Hematopoietic multipotent progenitor cell treated with erythropoietin and hydrocortisone succinate and interleukin-3 and kit ligand, for 8 days (in vitro differentiated cells): Measurements from ENCODE around the gene LIN7B.

ENCODE experiments used
- DNase-seq: peaks from one replicate; pipeline ENCODE4 v3.0.0-alpha.2; 2015

LIN7B gene

GRCh38 chr19:49113762-49114629 lies at the start of gene LIN7B:
TSS of gene LIN7B (plus strand) at chr19:49114370. CDS start at chr19:49114405, 35 bp downstream.
- DNase-seq = peak; percentile 81

- no peak for DNase-seq
These were observed 49.2 kb upstream of the LIN7B start, which contains the start of gene NTF4 for GRCh38 chr19:49064768-49065611. TSS of gene NTF4 (minus strand) at chr19:49064818. CDS start at chr19:49061997, 2,821 bp downstream.

DNA sequence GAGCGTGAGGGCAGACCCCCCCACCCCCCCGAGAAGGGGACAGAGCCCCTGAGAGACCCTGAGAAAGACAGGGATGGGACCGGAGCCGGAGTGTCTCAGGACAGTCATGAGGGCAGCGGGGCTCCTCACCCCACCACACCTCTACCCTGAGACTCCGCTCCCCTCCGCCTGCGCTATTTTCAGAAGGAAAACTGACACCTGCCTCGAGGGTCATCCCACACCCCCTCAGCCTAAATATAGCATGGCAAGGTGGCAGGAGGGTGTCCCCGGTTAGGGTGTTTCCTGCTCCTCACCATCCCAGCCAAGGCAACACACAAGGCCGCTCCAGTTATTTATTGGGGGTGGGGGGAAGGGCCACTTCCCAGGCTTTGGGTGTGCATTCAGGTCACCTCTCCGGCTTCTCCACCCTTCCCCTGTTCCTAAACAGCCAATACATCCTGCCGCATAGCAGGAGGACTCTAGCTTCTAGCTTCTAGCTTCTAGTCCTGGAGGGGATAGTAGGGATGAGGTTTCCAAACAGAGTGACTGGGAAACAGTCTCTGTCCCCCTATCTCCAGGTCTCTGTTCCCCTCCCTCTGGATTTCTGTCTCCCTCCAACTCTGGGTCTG lies 48.2 kb upstream of the LIN7B start:
- no peak for DNase-seq

- DNase-seq = no peak
These were observed 46.6 kb upstream of the LIN7B start for GRCh38 chr19:49067554-49067953.

GRCh38 chr19:49069026-49069425 lies 45.1 kb upstream of the LIN7B start:
- DNase-seq = no peak

DNA sequence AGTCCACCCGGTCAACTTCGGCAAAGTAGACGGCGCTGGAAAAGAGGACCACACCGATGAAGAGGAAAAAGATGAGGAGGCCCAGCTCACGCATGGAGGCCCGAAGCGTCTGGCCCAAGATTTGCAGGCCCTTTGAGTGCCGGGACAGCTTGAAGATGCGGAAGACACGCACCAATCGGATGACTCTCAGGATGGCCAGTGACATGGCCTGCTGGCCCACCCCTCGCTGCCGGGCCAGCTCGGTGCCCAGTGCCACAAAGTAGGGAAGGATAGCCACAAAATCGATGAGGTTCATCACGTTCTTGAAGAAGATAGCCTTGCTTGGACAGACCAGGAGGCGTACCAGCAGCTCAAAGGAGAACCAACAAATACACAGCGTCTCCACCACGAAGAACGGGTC lies 43.8 kb upstream of the LIN7B start:
- no peak for DNase-seq

GRCh38 chr19:49071860-49072547 lies 42.2 kb upstream of the LIN7B start:
- DNase-seq = no peak

DNA sequence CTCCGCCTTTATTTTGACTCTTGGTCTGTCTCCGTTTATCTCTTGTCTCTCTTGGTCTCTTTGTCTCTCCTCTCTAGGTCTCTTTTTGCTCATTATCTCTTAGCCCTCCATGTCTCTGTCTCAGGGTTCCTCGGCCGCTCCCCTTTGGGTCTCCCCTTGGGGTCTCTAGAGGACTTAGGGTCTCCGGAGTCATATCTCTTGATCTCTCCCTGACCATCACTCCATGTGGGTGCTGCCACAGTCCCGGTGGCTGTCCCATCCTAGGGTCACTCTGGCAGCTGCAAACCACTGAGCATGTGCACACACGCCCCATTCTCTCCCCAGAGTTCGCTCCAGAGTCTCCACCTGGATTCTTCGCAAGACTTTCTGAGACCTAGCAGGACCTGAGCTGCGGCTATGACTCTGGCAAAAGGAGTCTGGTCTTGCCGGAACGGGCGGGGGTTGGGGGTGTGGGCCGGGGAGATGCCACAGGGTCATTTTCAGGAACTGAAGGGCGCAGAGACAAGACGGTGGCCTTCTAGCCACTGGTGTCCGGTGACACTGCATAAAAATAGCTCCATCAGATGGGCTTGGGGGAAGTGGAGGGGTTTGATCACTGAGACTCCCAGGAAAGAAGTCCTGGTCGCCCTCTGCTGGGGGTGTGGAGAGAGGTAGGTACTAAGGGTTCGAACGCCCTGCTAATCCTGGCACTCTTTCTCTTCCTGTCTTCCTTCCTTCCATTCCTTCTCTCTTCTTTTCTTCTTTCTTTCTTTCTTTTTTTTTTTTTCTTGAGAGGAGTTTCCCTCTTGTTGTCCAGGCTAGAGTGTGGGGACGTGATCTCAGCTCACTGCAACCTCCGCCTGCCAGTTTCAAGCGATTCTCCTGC lies 40.4 kb upstream of the LIN7B start:
- DNase-seq = peak; percentile 35

DNA sequence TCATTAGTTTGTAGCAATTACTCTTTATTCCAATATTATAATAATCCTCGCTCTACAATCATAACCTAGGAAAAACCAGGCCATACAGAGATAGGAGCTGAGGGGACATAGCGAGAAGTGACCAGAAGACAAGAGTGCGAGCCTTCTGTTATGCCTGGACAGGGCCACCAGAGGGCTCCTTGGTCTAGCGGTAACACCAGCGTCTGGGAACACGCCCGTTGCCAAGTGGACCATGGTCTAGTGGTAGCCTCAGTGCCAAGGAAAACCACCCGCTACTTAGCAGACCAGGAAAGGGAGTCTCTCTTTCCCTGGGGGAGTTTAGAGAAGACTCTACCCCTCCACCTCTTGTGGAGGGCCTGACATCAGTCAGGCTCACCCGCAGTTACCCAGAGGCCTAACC lies 39.3 kb upstream of the LIN7B start:
- DNase-seq = peak; percentile 42

GRCh38 chr19:49080392-49080791 lies 33.8 kb upstream of the LIN7B start:
- DNase-seq = no peak

DNA sequence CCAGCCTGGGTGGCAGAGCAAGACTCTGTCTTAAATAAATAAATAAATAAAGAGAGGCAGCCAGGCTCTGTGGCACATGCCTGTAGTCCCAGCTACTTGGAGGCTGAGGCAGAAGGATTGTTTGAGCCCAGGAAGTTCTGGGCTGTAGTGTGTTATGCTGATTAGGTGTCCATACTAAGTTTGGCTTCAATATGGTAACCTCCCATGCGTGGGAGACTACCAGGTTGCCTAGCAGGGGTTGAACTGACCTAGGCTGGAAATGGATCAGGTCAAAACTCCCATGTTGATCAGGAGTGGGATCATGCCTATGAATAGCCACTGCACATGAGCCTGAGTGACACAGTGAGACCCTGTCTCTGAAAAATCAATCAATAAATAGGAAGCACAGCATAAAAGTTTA lies 32.9 kb upstream of the LIN7B start:
- no peak for DNase-seq

- DNase-seq = no peak
These were observed 29.8 kb upstream of the LIN7B start for GRCh38 chr19:49084206-49085019.

- DNase-seq = peak; percentile 99
These were observed 28.9 kb upstream of the LIN7B start, which contains the start of gene SNRNP70 for GRCh38 chr19:49085020-49085867. TSS of gene SNRNP70 (plus strand) at chr19:49085451. CDS start at chr19:49086415, 964 bp downstream.

DNA sequence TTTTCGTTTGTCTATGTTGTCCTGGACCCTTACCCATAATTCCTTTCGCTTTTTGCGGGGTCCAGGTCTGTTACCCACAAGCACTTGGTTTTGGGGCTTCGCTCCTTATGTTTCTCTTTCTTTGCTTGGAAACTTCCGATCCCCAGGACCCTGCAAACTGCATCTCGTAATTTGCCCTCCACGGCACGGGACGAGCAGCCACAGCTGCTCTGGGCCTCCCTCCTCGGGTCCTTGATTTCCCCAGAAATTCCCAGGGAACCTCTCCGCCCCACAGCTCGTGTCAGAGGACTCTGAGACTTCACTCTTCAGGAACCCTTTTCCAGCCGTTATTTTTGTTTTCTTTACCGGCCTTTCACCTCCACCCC lies 28.3 kb upstream of the LIN7B start:
- no peak for DNase-seq

GRCh38 chr19:49086296-49086695 lies 27.9 kb upstream of the LIN7B start:
- no peak for DNase-seq

DNA sequence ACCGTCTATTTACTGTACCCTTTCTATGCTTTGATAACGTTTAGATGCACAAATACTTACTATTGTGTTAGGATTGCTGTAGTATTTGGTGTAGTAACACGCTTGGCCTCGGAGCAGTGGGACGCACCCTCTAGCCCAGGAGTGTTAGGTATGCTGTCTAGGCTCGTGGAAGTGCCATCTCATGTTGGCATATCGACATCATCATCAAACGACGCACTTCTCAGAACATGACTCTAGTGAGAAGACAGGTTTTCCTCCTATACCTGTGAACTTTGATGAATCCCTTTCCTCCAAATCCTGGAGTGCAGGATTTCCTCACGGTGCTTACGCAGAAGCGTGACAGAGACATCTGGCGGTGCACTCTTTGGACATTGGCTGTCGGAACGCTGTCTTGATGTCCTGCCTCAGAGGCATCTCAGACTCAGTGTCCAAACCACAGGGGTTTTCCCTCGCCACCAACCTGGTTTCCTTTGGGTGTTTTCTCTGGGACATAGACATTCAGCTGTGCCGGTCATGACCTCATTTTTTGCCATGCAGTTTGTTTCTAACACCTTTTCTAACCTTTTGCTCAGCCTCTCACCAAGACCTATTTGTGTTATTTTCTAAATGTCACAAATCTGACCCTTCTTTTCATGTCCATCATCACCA lies 22.7 kb upstream of the LIN7B start:
- no peak for DNase-seq

DNA sequence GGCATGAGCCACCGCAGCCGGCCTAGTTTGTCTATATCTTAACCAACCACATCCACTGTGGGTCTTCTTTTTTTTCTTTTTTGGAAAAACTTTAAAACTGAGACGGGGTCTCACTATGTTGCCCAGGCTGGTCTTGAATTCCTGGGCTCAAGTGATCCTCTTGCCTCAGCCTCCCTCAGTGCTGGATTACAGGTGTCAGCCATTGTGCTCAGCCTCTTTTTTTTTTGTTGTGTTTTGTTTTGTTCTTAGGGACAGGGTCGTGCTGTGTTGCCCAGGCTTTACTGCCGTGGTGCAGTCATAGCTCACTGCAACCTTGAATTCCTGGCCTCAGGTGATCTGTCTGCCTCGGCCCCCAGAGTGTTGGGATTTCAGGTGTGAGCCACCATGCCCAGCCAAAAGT lies 21.5 kb upstream of the LIN7B start:
- no peak for DNase-seq

GRCh38 chr19:49094505-49095482 lies 19.4 kb upstream of the LIN7B start:
- no peak for DNase-seq
